EL (cell line): Measurements from ENCODE around the gene LST1.

Source experiments
- DNase-seq: peaks from one replicate; pipeline ENCODE4 v3.0.0-alpha.2; 2016

The LST1 gene

GRCh38 chr6:31560697-31561058, 25.4 kb upstream of the LST1 start:
- no peak for DNase-seq

GRCh38 chr6:31567531-31568370, 18.3 kb upstream of the LST1 start:
- no peak for DNase-seq

GRCh38 chr6:31568537-31568961, 17.5 kb upstream of the LST1 start:
- no peak for DNase-seq

- no peak for DNase-seq
Measured at GRCh38 chr6:31569861-31570536, 16.1 kb upstream of the LST1 start.

- no peak for DNase-seq
Measured at GRCh38 chr6:31572041-31572911, 13.8 kb upstream of the LST1 start, which contains the start of gene LTA. TSS of gene LTA (plus strand) at chr6:31572289. CDS start at chr6:31572743, 454 bp downstream.

- no peak for DNase-seq
Measured at GRCh38 chr6:31573239-31574105, 12.6 kb upstream of the LST1 start.

- DNase-seq = no peak
Measured at GRCh38 chr6:31574106-31575061, 11.7 kb upstream of the LST1 start.

GRCh38 chr6:31575335-31575901, 10.7 kb upstream of the LST1 start, which contains the start of gene TNF:
TSS of gene TNF (plus strand) at chr6:31575565. CDS start at chr6:31575742, 177 bp downstream.
- peak; percentile 21 for DNase-seq

GRCh38 chr6:31575952-31576685, 10.0 kb upstream of the LST1 start:
- no peak for DNase-seq

GRCh38 chr6:31576897-31577578, 9.0 kb upstream of the LST1 start:
- no peak for DNase-seq

- DNase-seq = no peak
Measured at GRCh38 chr6:31577579-31577966, 8.5 kb upstream of the LST1 start.

- no peak for DNase-seq
Measured at GRCh38 chr6:31578184-31579118, 7.6 kb upstream of the LST1 start.

GRCh38 chr6:31579119-31579505, 7.0 kb upstream of the LST1 start:
- DNase-seq = no peak

GRCh38 chr6:31579546-31580437, 6.3 kb upstream of the LST1 start:
- no peak for DNase-seq

GRCh38 chr6:31580438-31580740, 5.7 kb upstream of the LST1 start:
- no peak for DNase-seq

- peak; percentile 81 for DNase-seq
Measured at GRCh38 chr6:31580807-31581433, 5.2 kb upstream of the LST1 start.
